ENCODE data around the gene NECTIN1.
A peak's percentile ranks its signal among the peaks of the same experiment; 100 is the strongest.

NECTIN1 gene

GRCh38 chr11:119728651-119729580 lies at the start of gene NECTIN1:
Gene NECTIN1, minus strand, starts transcription at chr11:119729200. Its CDS starts 647 bp downstream, at chr11:119728553.
- TF ChIP-seq EZH2phosphoT487 (IDR thresholded peaks at IDR 0.05; ENCODE audit: low read depth), result no peak
- peak; percentile 89 for TF ChIP-seq CTCF (IDR thresholded peaks at IDR 0.05; ENCODE audit: low read depth, low read length)
- Histone ChIP-seq H3K9me3 (ENCODE audit: insufficient read depth, low read length) (no peaks in the 10 kb centered on the region), H3K4me1 (ENCODE audit: low read length) (peaks cover 38% of the 10 kb centered on the region), H3K9ac (ENCODE audit: low read length) (peak within 1 kb of the TSS; percentile 84), H3K36me3 (replicated peaks; ENCODE audit: low read depth, low read length) (peaks cover 21% of the 10 kb centered on the region), H4K20me1 (ENCODE audit: insufficient read depth, low read length) (peaks cover 37% of the 10 kb centered on the region), H3K4me2 (ENCODE audit: low read length) (peak within 1 kb of the TSS; percentile 93), H3K27ac (ENCODE audit: low read length) (peak within 1 kb of the TSS; percentile 68), H3K4me3 (ENCODE audit: low read length) (peak within 1 kb of the TSS; percentile 94), H2AFZ (ENCODE audit: low read depth, low read length) (peak within 1 kb of the TSS; percentile 87), H3K27me3 (ENCODE audit: low read depth, low read length) (no peaks in the 10 kb centered on the region), H3K79me2 (ENCODE audit: low read length) (peaks cover 53% of the 10 kb centered on the region)

GRCh38 chr11:119778391-119779194 lies 49.6 kb upstream of the NECTIN1 start:
- Histone ChIP-seq H3K9me3 (ENCODE audit: insufficient read depth, low read length) (no peaks in the 10 kb centered on the region), H3K27ac (ENCODE audit: low read length) (no peak overlapping the region), H3K9ac (ENCODE audit: low read length) (no peak overlapping the region), H2AFZ (ENCODE audit: low read depth, low read length) (no peak overlapping the region), H4K20me1 (ENCODE audit: insufficient read depth, low read length) (peaks cover 59% of the 10 kb centered on the region), H3K4me2 (ENCODE audit: low read length) (no peak overlapping the region), H3K4me3 (ENCODE audit: low read length) (no peak overlapping the region), H3K36me3 (replicated peaks; ENCODE audit: low read depth, low read length) (peaks cover 20% of the 10 kb centered on the region), H3K4me1 (ENCODE audit: low read length) (peaks cover 22% of the 10 kb centered on the region), H3K27me3 (ENCODE audit: low read depth, low read length) (no peaks in the 10 kb centered on the region), H3K79me2 (ENCODE audit: low read length) (peaks cover 8% of the 10 kb centered on the region)
- no peak for TF ChIP-seq EZH2phosphoT487 (IDR thresholded peaks at IDR 0.05; ENCODE audit: low read depth)
- no peak for TF ChIP-seq CTCF (IDR thresholded peaks at IDR 0.05; ENCODE audit: low read depth, low read length)

GRCh38 chr11:119777940-119778339 lies 48.9 kb upstream of the NECTIN1 start:
- TF ChIP-seq CTCF (IDR thresholded peaks at IDR 0.05; ENCODE audit: low read depth, low read length) (no peak), EZH2phosphoT487 (IDR thresholded peaks at IDR 0.05; ENCODE audit: low read depth) (no peak)
- Histone ChIP-seq H3K27me3 (ENCODE audit: low read depth, low read length) (no peaks in the 10 kb centered on the region), H3K4me2 (ENCODE audit: low read length) (no peak overlapping the region), H4K20me1 (ENCODE audit: insufficient read depth, low read length) (peaks cover 61% of the 10 kb centered on the region), H3K4me3 (ENCODE audit: low read length) (no peak overlapping the region), H3K36me3 (replicated peaks; ENCODE audit: low read depth, low read length) (peaks cover 17% of the 10 kb centered on the region), H3K9ac (ENCODE audit: low read length) (no peak overlapping the region), H3K79me2 (ENCODE audit: low read length) (peaks cover 4% of the 10 kb centered on the region; the same call in 1 of the 2 replicates), H3K9me3 (ENCODE audit: insufficient read depth, low read length) (no peaks in the 10 kb centered on the region), H2AFZ (ENCODE audit: low read depth, low read length) (no peak overlapping the region), H3K4me1 (ENCODE audit: low read length) (peaks cover 15% of the 10 kb centered on the region), H3K27ac (ENCODE audit: low read length) (no peak overlapping the region)

- TF ChIP-seq EZH2phosphoT487 (IDR thresholded peaks at IDR 0.05; ENCODE audit: low read depth) (no peak), CTCF (IDR thresholded peaks at IDR 0.05; ENCODE audit: low read depth, low read length) (no peak)
- H3K79me2 ChIP-seq (ENCODE audit: low read length), result peaks cover 1% of the 10 kb centered on the region; the same call in 1 of the 2 replicates
- no peak overlapping the region for H3K9ac ChIP-seq (ENCODE audit: low read length)
- H2AFZ ChIP-seq (ENCODE audit: low read depth, low read length), result no peak overlapping the region
- H3K27ac ChIP-seq (ENCODE audit: low read length), result no peak overlapping the region
- H3K27me3 ChIP-seq (ENCODE audit: low read depth, low read length), result no peaks in the 10 kb centered on the region
- peaks cover 17% of the 10 kb centered on the region for H3K36me3 ChIP-seq (replicated peaks; ENCODE audit: low read depth, low read length)
- H3K4me2 ChIP-seq (ENCODE audit: low read length), result no peak overlapping the region
- H3K4me1 ChIP-seq (ENCODE audit: low read length), result peaks cover 2% of the 10 kb centered on the region
- no peak overlapping the region for H3K4me3 ChIP-seq (ENCODE audit: low read length)
- H3K9me3 ChIP-seq (ENCODE audit: insufficient read depth, low read length), result no peaks in the 10 kb centered on the region
- peaks cover 72% of the 10 kb centered on the region for H4K20me1 ChIP-seq (ENCODE audit: insufficient read depth, low read length)
Measured at GRCh38 chr11:119776651-119777050, 47.7 kb upstream of the NECTIN1 start.
